NCI-H510A (cell line): ENCODE data around the gene GRIK1.

Experiments
- DNase-seq: peaks from one replicate; lab custom pipeline; 2025; lab: John Stamatoyannopoulos, UW

GRIK1 gene

GRCh38 chr21:29827647-29828046 is 112.1 kb downstream of the GRIK1 start:
- no peak for DNase-seq

DNA sequence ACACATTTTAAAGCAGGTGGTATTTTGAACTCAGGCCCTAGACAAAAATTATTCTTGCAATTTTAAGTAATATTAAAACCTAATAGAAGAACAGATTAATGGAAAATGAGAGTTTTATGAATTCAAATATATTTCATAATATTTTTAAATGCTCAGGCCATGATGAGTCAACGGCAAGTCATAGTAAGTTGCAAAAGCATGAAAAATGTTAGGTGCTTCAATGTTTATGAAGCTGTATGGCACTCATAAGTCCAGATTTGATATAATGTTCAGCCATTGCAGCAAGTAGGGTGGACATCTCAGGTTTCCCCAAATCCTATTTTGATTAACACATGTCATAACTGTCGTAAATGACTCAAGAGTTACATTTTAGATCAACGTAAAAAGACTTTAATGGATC is 112.6 kb downstream of the GRIK1 start:
- DNase-seq = no peak

DNA sequence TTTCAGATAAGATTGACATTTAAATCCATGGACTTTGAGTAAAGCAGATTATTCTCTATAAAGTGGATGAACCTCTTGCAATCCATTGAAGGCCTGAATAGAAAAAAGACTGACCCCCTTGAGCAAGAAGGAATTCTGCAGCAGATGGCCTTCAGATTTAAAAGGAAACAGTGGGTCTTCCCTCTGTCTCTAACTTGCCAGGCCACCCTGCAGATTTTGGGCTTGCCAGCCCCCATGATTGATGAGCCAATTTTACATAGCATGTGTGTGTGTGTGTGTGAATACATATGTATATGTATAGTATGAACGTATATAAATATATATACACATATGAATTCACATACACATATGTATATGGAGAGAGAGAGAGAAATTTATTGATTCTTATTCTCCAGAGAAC is 113.4 kb downstream of the GRIK1 start:
- no peak for DNase-seq

DNA sequence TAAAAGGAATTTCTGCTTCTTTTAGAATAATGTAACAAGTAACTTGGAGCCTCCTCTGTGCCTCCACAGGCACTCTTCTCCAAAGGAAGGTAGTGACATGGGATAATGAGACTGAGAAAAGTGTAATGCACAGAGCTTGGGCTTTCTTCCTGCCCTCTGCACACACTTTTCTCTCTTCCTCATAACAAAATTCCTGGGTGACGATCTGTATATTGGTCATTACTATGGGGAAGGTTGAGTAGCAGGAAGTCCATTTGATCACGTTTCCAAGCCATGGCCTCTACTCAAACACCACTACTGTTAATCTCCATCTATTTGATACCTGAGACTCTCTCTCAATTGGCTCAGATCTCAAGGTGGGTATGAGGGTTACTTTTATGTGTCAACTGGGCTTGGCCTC is 113.9 kb downstream of the GRIK1 start:
- DNase-seq = no peak

DNA sequence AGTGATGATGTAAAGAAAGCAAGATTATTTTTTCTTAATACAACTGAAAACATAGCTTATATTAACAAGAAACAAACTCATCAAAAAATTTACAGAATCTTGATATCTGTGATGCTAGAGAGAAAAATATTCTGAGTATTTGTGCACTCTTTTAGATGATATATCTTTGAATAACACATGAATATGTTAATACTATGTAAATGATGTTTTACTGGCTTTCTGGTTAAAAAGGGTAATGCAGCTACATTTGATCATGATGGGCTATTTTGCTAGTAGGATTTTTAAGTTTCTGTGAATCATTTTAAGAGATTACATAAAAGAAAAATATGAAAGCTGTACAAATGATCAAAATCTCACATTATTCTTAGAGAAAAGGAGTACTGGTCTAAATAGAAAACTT is 114.5 kb downstream of the GRIK1 start:
- no peak for DNase-seq

DNA sequence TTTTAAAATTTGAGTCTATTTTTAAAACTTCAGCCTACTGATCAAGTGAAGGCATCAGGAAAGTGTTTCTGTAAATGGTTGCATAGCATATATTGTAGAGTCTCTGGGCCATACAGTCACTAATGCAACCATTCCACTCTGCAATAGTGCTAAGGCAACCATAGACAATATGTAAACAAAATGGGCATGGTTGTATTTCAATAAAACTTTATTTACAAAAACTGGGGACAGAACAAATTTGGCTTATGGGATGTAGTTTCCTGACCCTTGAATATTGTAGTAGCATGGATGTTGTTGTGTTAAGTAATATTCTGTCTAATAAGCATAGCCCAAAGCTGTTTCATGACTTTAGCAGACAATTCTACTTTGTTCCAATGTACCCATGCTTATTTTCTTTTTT is 117.7 kb downstream of the GRIK1 start:
- no peak for DNase-seq

- DNase-seq = no peak
These were observed 118.6 kb downstream of the GRIK1 start for GRCh38 chr21:29821230-29821629.

GRCh38 chr21:29819675-29820326 is 120.0 kb downstream of the GRIK1 start:
- DNase-seq = no peak

GRCh38 chr21:29818383-29818921 is 121.3 kb downstream of the GRIK1 start:
- no peak for DNase-seq

DNA sequence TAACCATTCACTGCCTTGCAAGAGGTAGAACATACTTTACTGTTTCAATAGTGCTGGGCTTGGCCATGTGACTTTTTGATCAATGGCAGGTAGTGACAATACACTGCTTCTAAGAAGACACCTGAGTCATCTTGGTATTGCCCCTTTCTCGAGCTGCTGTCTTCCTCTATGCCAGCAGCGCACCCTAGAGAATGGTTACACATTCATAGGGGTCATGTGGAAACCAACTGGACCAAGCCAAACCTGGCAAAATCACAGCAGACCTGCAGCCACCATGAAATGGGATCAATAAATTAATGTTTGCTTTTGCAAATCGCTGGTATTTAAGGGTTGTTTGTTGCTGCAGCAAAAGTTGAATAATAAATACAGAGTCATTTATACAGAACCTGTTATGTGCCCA is 122.3 kb downstream of the GRIK1 start:
- no peak for DNase-seq

GRCh38 chr21:29812947-29813346 is 126.8 kb downstream of the GRIK1 start:
- no peak for DNase-seq

- DNase-seq = no peak
These were observed 128.9 kb downstream of the GRIK1 start for GRCh38 chr21:29810871-29811270.

- no peak for DNase-seq
These were observed 131.6 kb downstream of the GRIK1 start for GRCh38 chr21:29808153-29808552.

DNA sequence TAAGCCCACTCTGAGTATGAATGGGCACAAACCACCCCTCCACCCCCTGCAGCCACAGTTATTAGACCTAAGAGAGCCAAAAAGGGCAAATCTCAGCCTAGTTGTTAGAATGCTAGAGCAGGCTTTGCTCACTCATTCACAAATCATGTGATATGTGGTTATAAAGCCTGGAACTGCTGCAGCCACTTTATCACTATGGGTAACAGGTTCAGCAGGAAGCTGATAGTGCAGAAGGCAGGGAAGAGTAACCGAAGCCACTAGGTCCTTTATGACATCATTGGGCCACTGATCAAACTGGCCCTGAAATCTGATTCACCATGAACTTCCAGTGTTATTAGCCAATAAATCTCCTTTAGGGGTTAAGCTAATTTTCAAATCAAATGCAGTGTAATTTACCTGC is 134.7 kb downstream of the GRIK1 start:
- no peak for DNase-seq

GRCh38 chr21:29803191-29803590 is 136.6 kb downstream of the GRIK1 start:
- DNase-seq = no peak

DNA sequence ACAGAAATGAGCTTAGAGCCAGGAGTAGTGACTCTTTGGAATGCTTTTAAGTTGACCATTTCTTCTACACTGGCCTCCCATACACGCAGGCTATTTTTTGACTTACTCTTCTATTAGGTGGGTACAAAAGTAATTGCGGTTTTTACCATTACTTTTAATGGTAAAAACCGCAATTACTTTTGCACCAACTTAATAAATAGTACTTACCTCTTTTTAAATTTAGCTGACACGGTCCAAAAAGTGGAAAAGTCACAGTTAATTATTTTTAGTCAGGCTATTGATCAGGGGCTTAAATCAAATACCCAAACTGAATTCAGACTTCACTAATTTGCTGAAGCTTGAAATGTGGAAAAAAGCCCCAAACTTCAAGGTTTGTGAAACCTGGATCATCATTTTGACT is 138.7 kb downstream of the GRIK1 start:
- no peak for DNase-seq

DNA sequence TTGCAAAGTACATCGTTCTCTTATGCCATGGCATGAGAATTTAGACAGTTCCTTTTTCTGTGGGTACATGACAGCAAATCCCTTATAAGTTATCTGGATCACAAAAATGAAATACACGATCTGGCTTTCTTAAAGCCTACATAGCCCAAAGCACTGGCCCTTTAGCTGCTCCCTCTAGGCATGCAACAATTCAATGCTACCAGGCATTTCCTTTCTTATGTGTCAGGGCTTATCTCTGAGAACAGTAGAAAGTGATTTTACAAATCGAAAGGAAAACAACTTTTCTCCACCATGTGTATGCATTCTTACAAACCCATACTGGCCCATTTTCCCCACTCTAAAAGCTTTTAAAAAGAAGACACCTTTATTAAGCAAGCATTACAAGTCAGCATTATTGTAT is 139.7 kb downstream of the GRIK1 start:
- DNase-seq = no peak

- DNase-seq = no peak
These were observed 141.0 kb downstream of the GRIK1 start for GRCh38 chr21:29798840-29799239.

DNA sequence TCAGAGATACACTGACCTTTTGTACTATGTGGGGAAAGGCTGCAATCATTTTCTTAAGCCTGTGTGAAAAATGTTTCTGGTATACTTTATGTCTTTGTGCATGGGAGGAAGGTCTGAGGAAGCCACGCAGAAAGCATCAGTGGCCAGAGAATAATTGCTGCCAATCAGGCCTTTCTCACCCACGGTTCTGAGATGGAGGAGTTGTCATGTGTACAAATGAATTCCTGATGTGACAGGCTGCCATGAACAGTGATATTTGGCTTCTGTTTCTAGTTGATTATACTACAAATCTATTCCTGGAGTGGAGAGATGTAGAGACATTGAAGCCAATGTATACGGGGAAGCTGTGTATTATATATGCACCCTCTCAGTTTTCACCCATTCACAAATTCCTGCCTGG is 142.6 kb downstream of the GRIK1 start:
- no peak for DNase-seq

GRCh38 chr21:29793712-29794111 is 146.1 kb downstream of the GRIK1 start:
- DNase-seq = no peak

DNA sequence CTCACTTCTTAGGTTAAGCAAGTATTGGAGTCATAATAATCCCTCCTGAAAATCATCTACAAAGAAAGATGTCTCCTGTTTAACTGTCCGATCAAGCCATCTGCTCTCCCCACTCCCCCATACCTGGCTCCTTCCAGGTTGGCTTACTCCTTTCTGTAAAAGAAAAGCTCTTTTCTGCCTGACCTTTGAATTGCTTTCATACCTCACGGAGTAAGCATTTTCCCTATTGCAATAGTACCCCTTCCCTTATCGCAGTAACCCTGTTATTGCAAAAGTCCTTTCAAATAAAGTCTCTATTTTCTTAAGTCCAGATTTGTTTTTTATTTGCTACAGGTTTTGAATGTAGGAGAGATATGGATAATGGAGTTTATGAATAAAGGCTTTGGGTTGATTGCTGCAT is 150.4 kb downstream of the GRIK1 start:
- no peak for DNase-seq

DNA sequence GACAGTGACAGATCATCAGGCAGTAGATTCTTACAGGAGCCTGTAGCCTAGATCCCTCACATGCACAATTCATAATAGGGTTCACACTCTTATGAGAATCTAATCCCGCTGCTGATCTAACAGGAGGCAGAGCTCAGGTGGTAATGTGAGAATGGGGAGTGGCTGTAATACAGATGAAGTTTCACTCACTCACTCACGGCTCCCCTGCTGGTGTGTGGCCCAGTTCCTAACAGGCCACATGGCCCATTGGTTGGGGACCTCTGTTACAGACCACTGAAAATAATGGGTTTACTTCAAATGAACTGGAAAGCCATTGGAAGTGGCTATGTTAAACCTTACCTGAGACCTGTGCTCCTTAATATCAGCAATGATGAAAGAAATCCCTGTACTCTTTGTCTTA is 151.0 kb downstream of the GRIK1 start:
- DNase-seq = no peak

DNA sequence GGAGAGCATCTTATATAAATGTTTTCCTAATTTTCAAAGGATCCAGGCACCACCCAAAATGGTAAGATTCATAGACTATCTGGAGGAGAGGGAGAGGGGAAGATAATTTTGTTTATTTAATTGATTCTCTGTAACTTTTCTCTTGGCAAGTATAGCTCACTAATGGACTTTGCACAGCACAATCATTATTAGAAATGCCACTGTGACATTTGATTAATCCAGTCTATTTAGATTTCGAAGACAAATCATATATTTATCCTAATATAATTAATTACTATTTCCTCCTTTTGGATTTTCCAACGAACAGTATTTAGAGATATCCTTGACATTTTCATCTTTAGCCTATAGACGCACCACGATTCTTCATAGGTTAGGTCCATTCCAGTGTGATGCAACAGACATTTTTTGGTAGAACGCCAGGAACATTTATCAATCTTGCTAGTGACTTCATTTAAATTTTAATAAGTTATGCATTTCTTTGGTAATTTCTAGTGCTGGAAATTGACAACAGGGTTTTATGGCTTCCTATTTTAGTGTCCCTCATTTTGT is 152.4 kb downstream of the GRIK1 start:
- no peak for DNase-seq
